Activated CD4-positive, alpha-beta memory T cell treated with anti-CD3 and anti-CD28 coated beads, Interleukin-2, amount 10 ng/mL, durations not matched to agents 7 days and 5 days (primary cell): Measurements from ENCODE around the gene TBC1D16. TPM values are rescaled to one million over a fixed set of nuclear protein-coding genes. Genes with fewer than 3 reads are reported as not detected.
"Not testable (repeated sequence)": the region's sequence is repeated elsewhere in the genome, so short reads cannot be mapped to it uniquely, and the experiment has no call there.

ENCODE experiments used
- CTCF ChIA-PET: fragments of 350-600 bp; sonication (Branson Sonifier 250); formaldehyde crosslinking; loops from one replicate; lab custom pipeline; 2021; ENCODE audit warnings: antibody characterized with exemption, inconsistent platforms; lab: Charles Lee
- POLR2A ChIA-PET: fragments of 350-600 bp; sonication (Branson Sonifier 250); formaldehyde crosslinking; loops from one replicate; lab custom pipeline; 2021; ENCODE audit warnings: antibody characterized with exemption; lab: Charles Lee
- DNase-seq: peaks from one replicate; pipeline ENCODE4 v3.0.0-alpha.2; 2020
- H3K27ac Mint-ChIP-seq: one replicate; pipeline ENCODE4 v1.8.0; 2021; ENCODE audit warnings: mild to moderate bottlenecking, mixed read lengths
- H3K27me3 Mint-ChIP-seq: one replicate; pipeline ENCODE4 v1.8.0; 2021; ENCODE audit warnings: mixed read lengths
- H3K36me3 Mint-ChIP-seq: one replicate; pipeline ENCODE4 v1.8.0; 2021; ENCODE audit warnings: low read depth, mixed read lengths
- H3K4me1 Mint-ChIP-seq: one replicate; pipeline ENCODE4 v1.8.0; 2021; ENCODE audit warnings: mixed read lengths
- H3K4me3 Mint-ChIP-seq: one replicate; pipeline ENCODE4 v1.8.0; 2021; ENCODE audit warnings: mild to moderate bottlenecking, mixed read lengths
- H3K9me3 Mint-ChIP-seq: one replicate; pipeline ENCODE4 v1.8.0; 2021; ENCODE audit warnings: mixed read lengths
- total RNA-seq, 2 experiments: library from RNA; stranded (reverse); gene quantifications; one replicate each; pipeline ENCODE4 v1.2.3, GENCODE V29; 2021

Gene TBC1D16
- total RNA-seq, 2 experiments from 2014 or later = 0.63 TPM

GRCh38 chr17:79909121-79909520 is 126.6 kb downstream of the TBC1D16 start:
- ChIA-PET CTCF (no interaction called here), POLR2A (no interaction called here)
- Mint-ChIP-seq H3K9me3 (no peaks in the 10 kb centered on the region), H3K27me3 (peaks cover 14% of the 10 kb centered on the region), H3K4me1 (no peaks in the 10 kb centered on the region), H3K36me3 (no peaks in the 10 kb centered on the region), H3K27ac (no peak overlapping the region), H3K4me3 (no peak overlapping the region)
- no peak for DNase-seq

GRCh38 chr17:79907850-79908249 is 127.8 kb downstream of the TBC1D16 start:
- ChIA-PET CTCF (no interaction called here), POLR2A (no interaction called here)
- Mint-ChIP-seq H3K27me3 (peaks cover 15% of the 10 kb centered on the region), H3K9me3 (no peaks in the 10 kb centered on the region), H3K27ac (no peak overlapping the region), H3K4me3 (no peak overlapping the region), H3K4me1 (no peaks in the 10 kb centered on the region), H3K36me3 (no peaks in the 10 kb centered on the region)
- DNase-seq = no peak

- H3K27me3 Mint-ChIP-seq = peaks cover 15% of the 10 kb centered on the region
- POLR2A ChIA-PET = no interaction called here
- H3K4me3 Mint-ChIP-seq = no peak overlapping the region
- no peak overlapping the region for H3K27ac Mint-ChIP-seq
- CTCF ChIA-PET = no interaction called here
- no peaks in the 10 kb centered on the region for H3K36me3 Mint-ChIP-seq
- H3K9me3 Mint-ChIP-seq = no peaks in the 10 kb centered on the region
- no peak for DNase-seq
- no peaks in the 10 kb centered on the region for H3K4me1 Mint-ChIP-seq
These were observed 128.4 kb downstream of the TBC1D16 start for GRCh38 chr17:79907217-79907715.

GRCh38 chr17:79905832-79906231 is 129.8 kb downstream of the TBC1D16 start:
- no peaks in the 10 kb centered on the region for H3K36me3 Mint-ChIP-seq
- no peak for DNase-seq
- no peaks in the 10 kb centered on the region for H3K4me1 Mint-ChIP-seq
- CTCF ChIA-PET = no interaction called here
- H3K9me3 Mint-ChIP-seq = no peaks in the 10 kb centered on the region
- peaks cover 17% of the 10 kb centered on the region for H3K27me3 Mint-ChIP-seq
- POLR2A ChIA-PET = no interaction called here
- no peak overlapping the region for H3K27ac Mint-ChIP-seq
- no peak overlapping the region for H3K4me3 Mint-ChIP-seq

- CTCF ChIA-PET = no interaction called here
- POLR2A ChIA-PET = no interaction called here
- H3K9me3 Mint-ChIP-seq = no peaks in the 10 kb centered on the region
These were observed 130.8 kb downstream of the TBC1D16 start for GRCh38 chr17:79904865-79905264.

GRCh38 chr17:79902146-79902791 is 133.4 kb downstream of the TBC1D16 start:
- Mint-ChIP-seq H3K4me1 (no peaks in the 10 kb centered on the region), H3K4me3 (no peak overlapping the region), H3K36me3 (no peaks in the 10 kb centered on the region), H3K27ac (no peak overlapping the region), H3K9me3 (no peaks in the 10 kb centered on the region), H3K27me3 (peaks cover 23% of the 10 kb centered on the region)
- CTCF ChIA-PET = no interaction called here
- DNase-seq = no peak
- POLR2A ChIA-PET = no interaction called here

More at GRCh38 chr17:79904865-79905264, 130.8 kb downstream of the TBC1D16 start:
- Mint-ChIP-seq H3K36me3 (no peaks in the 10 kb centered on the region), H3K27ac (no peak overlapping the region), H3K4me3 (no peak overlapping the region), H3K27me3 (peaks cover 15% of the 10 kb centered on the region), H3K4me1 (no peaks in the 10 kb centered on the region)
- DNase-seq = no peak

GRCh38 chr17:79901131-79901530 is 134.5 kb downstream of the TBC1D16 start:
- POLR2A ChIA-PET = no interaction called here
- H3K4me1 Mint-ChIP-seq = no peaks in the 10 kb centered on the region
- H3K36me3 Mint-ChIP-seq = no peaks in the 10 kb centered on the region
- CTCF ChIA-PET = no interaction called here
- DNase-seq = no peak
- H3K27me3 Mint-ChIP-seq = peaks cover 27% of the 10 kb centered on the region
- H3K4me3 Mint-ChIP-seq = no peak overlapping the region
- no peak overlapping the region for H3K27ac Mint-ChIP-seq
- H3K9me3 Mint-ChIP-seq = no peaks in the 10 kb centered on the region

GRCh38 chr17:79899584-79899983 is 136.1 kb downstream of the TBC1D16 start:
- no peak for DNase-seq
- POLR2A ChIA-PET = no interaction called here
- peaks cover 31% of the 10 kb centered on the region for H3K27me3 Mint-ChIP-seq
- CTCF ChIA-PET = no interaction called here
- no peaks in the 10 kb centered on the region for H3K9me3 Mint-ChIP-seq
- no peak overlapping the region for H3K4me3 Mint-ChIP-seq
- no peak overlapping the region for H3K27ac Mint-ChIP-seq
- no peaks in the 10 kb centered on the region for H3K4me1 Mint-ChIP-seq
- H3K36me3 Mint-ChIP-seq = no peaks in the 10 kb centered on the region

GRCh38 chr17:79897243-79898063 is 138.2 kb downstream of the TBC1D16 start:
- CTCF ChIA-PET = no interaction called here

GRCh38 chr17:79893457-79893856 is 142.2 kb downstream of the TBC1D16 start:
- POLR2A ChIA-PET, H3K27ac Mint-ChIP-seq, H3K36me3 Mint-ChIP-seq, CTCF ChIA-PET, H3K4me1 Mint-ChIP-seq, DNase-seq, H3K4me3 Mint-ChIP-seq, H3K9me3 Mint-ChIP-seq: not testable (repeated sequence)
- peaks cover 24% of the 10 kb centered on the region for H3K27me3 Mint-ChIP-seq

More at GRCh38 chr17:79897243-79898063, 138.2 kb downstream of the TBC1D16 start:
- H3K27ac Mint-ChIP-seq = no peak overlapping the region
- no peak for DNase-seq
- no peak overlapping the region for H3K4me3 Mint-ChIP-seq
- H3K36me3 Mint-ChIP-seq = no peaks in the 10 kb centered on the region
- H3K9me3 Mint-ChIP-seq = no peaks in the 10 kb centered on the region
- no peaks in the 10 kb centered on the region for H3K4me1 Mint-ChIP-seq
- POLR2A ChIA-PET = no interaction called here
- H3K27me3 Mint-ChIP-seq = peaks cover 30% of the 10 kb centered on the region

- H3K4me3 Mint-ChIP-seq = no peak overlapping the region
- POLR2A ChIA-PET = no interaction called here
These were observed 143.0 kb downstream of the TBC1D16 start for GRCh38 chr17:79892457-79893241.

GRCh38 chr17:79891113-79891730 is 144.4 kb downstream of the TBC1D16 start:
- Mint-ChIP-seq H3K4me1 (no peaks in the 10 kb centered on the region), H3K9me3 (no peaks in the 10 kb centered on the region), H3K36me3 (no peaks in the 10 kb centered on the region), H3K27me3 (peaks cover 21% of the 10 kb centered on the region), H3K27ac (no peak overlapping the region), H3K4me3 (no peak overlapping the region)
- DNase-seq = no peak
- ChIA-PET CTCF (interaction anchor here (1.1 kb wide), 1 partner anchor 16 kb away, joined by 3 read pairs; no protein-coding TSS in a partner anchor), POLR2A (no interaction called here)

More at GRCh38 chr17:79892457-79893241, 143.0 kb downstream of the TBC1D16 start:
- CTCF ChIA-PET = interaction anchor here (1.1 kb wide), 1 partner anchor 18 kb away, joined by 3 read pairs; no protein-coding TSS in a partner anchor
- H3K4me1 Mint-ChIP-seq = no peaks in the 10 kb centered on the region
- peaks cover 20% of the 10 kb centered on the region for H3K27me3 Mint-ChIP-seq
- no peak for DNase-seq
- H3K9me3 Mint-ChIP-seq = no peaks in the 10 kb centered on the region
- H3K27ac Mint-ChIP-seq = no peak overlapping the region
- no peaks in the 10 kb centered on the region for H3K36me3 Mint-ChIP-seq
